ENCODE results near the gene PXN.

DNA sequence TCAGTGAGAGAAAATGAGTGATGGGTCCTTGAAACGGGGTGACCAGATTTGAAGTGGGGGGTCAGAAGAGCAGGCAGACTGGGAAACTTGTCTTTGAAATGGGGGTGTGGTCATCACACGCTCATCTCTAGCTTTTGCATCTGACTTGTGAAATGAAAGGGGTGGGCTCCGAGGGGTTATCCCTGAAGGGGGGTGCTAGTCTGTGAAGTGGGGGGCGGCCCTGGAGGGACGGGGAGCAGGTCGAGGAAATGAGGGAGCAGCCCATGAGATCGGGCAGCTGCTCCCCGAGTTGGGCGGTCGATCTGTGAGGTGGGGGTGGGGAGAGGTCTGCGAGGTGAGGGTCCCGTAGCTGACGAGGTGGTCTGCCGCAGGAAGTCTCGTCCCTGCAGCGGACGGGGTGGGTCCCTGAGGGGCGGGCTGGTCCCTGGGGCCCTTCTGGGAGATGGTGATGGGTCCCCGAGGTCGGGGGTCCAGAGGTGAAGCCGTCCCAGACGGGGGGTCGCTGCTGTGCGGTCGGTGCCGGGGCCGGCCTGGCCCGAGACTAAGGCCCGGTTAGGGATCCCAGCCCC lies 542 bp downstream of the PXN start:
- TF ChIP-seq, protein P1, sequence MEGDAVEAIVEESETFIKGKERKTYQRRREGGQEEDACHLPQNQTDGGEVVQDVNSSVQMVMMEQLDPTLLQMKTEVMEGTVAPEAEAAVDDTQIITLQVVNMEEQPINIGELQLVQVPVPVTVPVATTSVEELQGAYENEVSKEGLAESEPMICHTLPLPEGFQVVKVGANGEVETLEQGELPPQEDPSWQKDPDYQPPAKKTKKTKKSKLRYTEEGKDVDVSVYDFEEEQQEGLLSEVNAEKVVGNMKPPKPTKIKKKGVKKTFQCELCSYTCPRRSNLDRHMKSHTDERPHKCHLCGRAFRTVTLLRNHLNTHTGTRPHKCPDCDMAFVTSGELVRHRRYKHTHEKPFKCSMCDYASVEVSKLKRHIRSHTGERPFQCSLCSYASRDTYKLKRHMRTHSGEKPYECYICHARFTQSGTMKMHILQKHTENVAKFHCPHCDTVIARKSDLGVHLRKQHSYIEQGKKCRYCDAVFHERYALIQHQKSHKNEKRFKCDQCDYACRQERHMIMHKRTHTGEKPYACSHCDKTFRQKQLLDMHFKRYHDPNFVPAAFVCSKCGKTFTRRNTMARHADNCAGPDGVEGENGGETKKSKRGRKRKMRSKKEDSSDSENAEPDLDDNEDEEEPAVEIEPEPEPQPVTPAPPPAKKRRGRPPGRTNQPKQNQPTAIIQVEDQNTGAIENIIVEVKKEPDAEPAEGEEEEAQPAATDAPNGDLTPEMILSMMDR (IDR thresholded peaks at IDR 0.05), result no peak
- no peak for TF ChIP-seq POLR2A (IDR thresholded peaks at IDR 0.05)

Data from right lobe of liver (tissue), 4 donors.